Esophagus muscularis mucosa (tissue), 3 donors: ENCODE data around the gene SPDYE18.
"Not testable (repeated sequence)": the region's sequence is repeated elsewhere in the genome, so short reads cannot be mapped to it uniquely, and the experiment has no call there.

ENCODE experiments used
- POLR2A ChIP-seq: fragments of 450-650 bp; IDR thresholded peaks from one replicate; pipeline ENCODE4 v1.6.1; 2017; ENCODE audit warnings: antibody characterized with exemption, moderate library complexity, mild to moderate bottlenecking, low read depth
- POLR2AphosphoS5 ChIP-seq, 2 donors: sonication (generic); formaldehyde crosslinking; IDR thresholded peaks; one replicate each; pipeline ENCODE4 v1.6.1; 2017; ENCODE audit warnings: antibody characterized with exemption in 2 of 2
- TF ChIP-seq, protein P1 (sequence below), 3 experiments: fragments of 200-600 bp in 2 of 3; fragments of 450-650 bp in 1 of 3; sonication (generic) in 2 of 3; IDR thresholded peaks; one replicate each; pipeline ENCODE4 v1.5.1; 2017 to 2019; ENCODE audit warnings: antibody characterized with exemption in 3 of 3, mild to moderate bottlenecking in 2 of 3, moderate library complexity in 1 of 3

DNA sequence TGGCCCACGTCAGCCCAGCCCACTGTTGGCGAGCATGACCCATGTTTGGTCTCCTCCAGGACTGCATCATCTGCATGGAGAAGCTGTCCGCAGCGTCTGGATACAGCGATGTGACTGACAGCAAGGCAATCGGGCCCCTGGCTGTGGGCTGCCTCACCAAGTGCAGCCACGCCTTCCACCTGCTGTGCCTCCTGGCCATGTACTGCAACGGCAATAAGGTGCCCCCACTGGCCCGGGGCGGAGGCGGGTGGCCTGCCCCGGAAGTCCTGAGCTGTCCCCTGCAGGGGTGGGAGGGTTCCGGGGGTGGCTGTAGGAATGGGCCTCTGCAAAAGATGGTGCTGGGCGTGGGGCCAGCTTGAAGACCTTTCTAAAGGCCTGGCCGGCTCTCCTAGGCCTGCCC is 60.3 kb downstream of the SPDYE18 start:
- TF ChIP-seq, protein P1, sequence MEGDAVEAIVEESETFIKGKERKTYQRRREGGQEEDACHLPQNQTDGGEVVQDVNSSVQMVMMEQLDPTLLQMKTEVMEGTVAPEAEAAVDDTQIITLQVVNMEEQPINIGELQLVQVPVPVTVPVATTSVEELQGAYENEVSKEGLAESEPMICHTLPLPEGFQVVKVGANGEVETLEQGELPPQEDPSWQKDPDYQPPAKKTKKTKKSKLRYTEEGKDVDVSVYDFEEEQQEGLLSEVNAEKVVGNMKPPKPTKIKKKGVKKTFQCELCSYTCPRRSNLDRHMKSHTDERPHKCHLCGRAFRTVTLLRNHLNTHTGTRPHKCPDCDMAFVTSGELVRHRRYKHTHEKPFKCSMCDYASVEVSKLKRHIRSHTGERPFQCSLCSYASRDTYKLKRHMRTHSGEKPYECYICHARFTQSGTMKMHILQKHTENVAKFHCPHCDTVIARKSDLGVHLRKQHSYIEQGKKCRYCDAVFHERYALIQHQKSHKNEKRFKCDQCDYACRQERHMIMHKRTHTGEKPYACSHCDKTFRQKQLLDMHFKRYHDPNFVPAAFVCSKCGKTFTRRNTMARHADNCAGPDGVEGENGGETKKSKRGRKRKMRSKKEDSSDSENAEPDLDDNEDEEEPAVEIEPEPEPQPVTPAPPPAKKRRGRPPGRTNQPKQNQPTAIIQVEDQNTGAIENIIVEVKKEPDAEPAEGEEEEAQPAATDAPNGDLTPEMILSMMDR (IDR thresholded peaks at IDR 0.05) = not testable (repeated sequence)
- TF ChIP-seq POLR2AphosphoS5 (IDR thresholded peaks at IDR 0.05); POLR2A: not testable (repeated sequence)
